Kidney (tissue), 14 donors: ENCODE measurements around the gene CEP131. TPM values are rescaled to one million over a fixed set of nuclear protein-coding genes. Genes with fewer than 3 reads are reported as not detected.

Experiments used
- DNase-seq, 5 donors: peaks; one replicate each; pipeline ENCODE4 v3.0.0-alpha.2; 2013 to 2020
- FAIRE-seq: peaks from 2 replicates; lab custom pipeline; 2012; peaks lifted over from hg19 to GRCh38; lab: Jason Lieb, UNC
- H3K27ac ChIP-seq, 2 donors: one replicate each; pipeline ENCODE4 v1.7.0; 2013; ENCODE audit warnings: low read depth in 2 of 2, low read length in 2 of 2, inconsistent platforms in 1 of 2
- H3K27me3 ChIP-seq: one replicate; pipeline ENCODE4 v1.7.1; 2013; ENCODE audit warnings: low read length, inconsistent platforms; ENCODE audit not compliant: control insufficient read depth, insufficient read depth
- H3K36me3 ChIP-seq, 3 donors: one replicate each; pipeline versions ENCODE4 v1.7.0 to v1.7.1; 2013; ENCODE audit warnings: low read length in 3 of 3, control low read depth in 1 of 3, inconsistent platforms in 1 of 3; ENCODE audit not compliant: insufficient read depth in 3 of 3, control insufficient read depth in 2 of 3
- H3K4me1 ChIP-seq, 3 donors: one replicate each; pipeline versions ENCODE4 v1.7.0 to v1.7.1; 2013; ENCODE audit warnings: low read length in 3 of 3, inconsistent platforms in 1 of 3, low read depth in 1 of 3; ENCODE audit not compliant: control insufficient read depth in 2 of 3, insufficient read depth in 2 of 3
- H3K4me3 ChIP-seq, 3 donors: one replicate each; pipeline versions ENCODE4 v1.7.0 to v1.8.1; 2013; ENCODE audit warnings: low read length in 3 of 3, control low read depth in 1 of 3, inconsistent platforms in 1 of 3
- H3K9ac ChIP-seq, 3 donors: one replicate each; pipeline versions ENCODE4 v1.7.0 to v1.7.1; 2013; ENCODE audit warnings: low read length in 3 of 3, control low read depth in 1 of 3, inconsistent platforms in 1 of 3
- H3K9me3 ChIP-seq, 3 donors: one replicate each; pipeline versions ENCODE4 v1.7.0 to v1.7.1; 2013; ENCODE audit warnings: low read length in 3 of 3, control low read depth in 1 of 3, inconsistent platforms in 1 of 3; ENCODE audit not compliant: control insufficient read depth in 2 of 3, insufficient read depth in 1 of 3
- CTCF ChIP-seq: IDR thresholded peaks from 3 replicates; pipeline ENCODE4 v1.5.1; 2012; ENCODE audit warnings: mild to moderate bottlenecking, moderate library complexity, borderline replicate concordance; ENCODE audit not compliant: insufficient read depth; ENCODE audit errors: extremely low read depth
- intact Hi-C: fragments of 100-400 bp; cut with DNase I; formaldehyde crosslinking; loops from one replicate; pipeline ENCODE4 v1.11.1; 2022
- polyA plus RNA-seq: library from polyadenylated mRNA; stranded (reverse); fragments of 350-450 nt; fragmentation: Illumina TruSeq; extraction: RNeasy Lipid Tissue Mini Kit (QIAGEN cat#74804); gene quantifications from one replicate; pipeline ENCODE4 v1.2.3, GENCODE V29; 2014; ENCODE audit warnings: low read depth, low replicate concordance; ENCODE audit not compliant: insufficient read depth
- total RNA-seq: library from RNA; stranded (reverse); fragmentation: NEBNext Ultra II Directional; extraction: Animal tissue kit (Norgen Biotek cat#: 25700); gene quantifications from one replicate; pipeline ENCODE4 v1.2.1, GENCODE V29; 2021
- donor health status: control.
- donor health status: control.
- donor health status: control.
- donor health status: control.
- donor health status: control.
- donor health status: DM: yes; HTN: yes; CAD: no.
- donor health status: Normal renal cell carcinoma (clear cell type).

CEP131 gene
- total and polyA plus RNA-seq, 2 donors from 2014 or later = 6.9 to 7.5 TPM

- Histone ChIP-seq H3K27me3 (no peaks in the 10 kb centered on the region), H3K27ac (no peak overlapping the region), H3K4me3 (peak overlapping the region; percentile 36 to 64 (median 43)), H3K9me3 (no peaks in the 10 kb centered on the region), H3K4me1 (peaks cover 0 to 14% (median 0%) of the 10 kb centered on the region in 3 donors), H3K36me3 (no peaks in the 10 kb centered on the region), H3K9ac (peak overlapping the region in 1 of 3 donors; percentile 46)
- DNase-seq (peak in 1 of 5 donors; percentile 81), FAIRE-seq (no peak)
- TF ChIP-seq CTCF = no peak
- intact Hi-C loops = no loop called here
Observed at GRCh38 chr17:81221842-81222619, 734 bp downstream of the CEP131 start.

- DNase-seq (no peak), FAIRE-seq (no peak)
- Histone ChIP-seq H3K9me3 (no peaks in the 10 kb centered on the region), H3K27ac (no peak overlapping the region), H3K9ac (peak overlapping the region in 1 of 3 donors; percentile 46), H3K27me3 (no peaks in the 10 kb centered on the region), H3K36me3 (no peaks in the 10 kb centered on the region), H3K4me3 (peak overlapping the region in 1 of 3 donors; percentile 64), H3K4me1 (peaks cover 0 to 14% (median 0%) of the 10 kb centered on the region in 3 donors)
- intact Hi-C loops = no loop called here
- TF ChIP-seq CTCF = no peak
Observed at GRCh38 chr17:81221371-81221841, 1.4 kb downstream of the CEP131 start.

GRCh38 chr17:81219476-81220180 is 3.1 kb downstream of the CEP131 start:
- intact Hi-C loops = loop anchor here (10.0 kb wide), 1 partner anchor 775 kb away; no protein-coding TSS in a partner anchor
- H3K9me3 ChIP-seq = no peaks in the 10 kb centered on the region
- H3K36me3 ChIP-seq = no peaks in the 10 kb centered on the region
- no peak overlapping the region for H3K4me3 ChIP-seq
- no peaks in the 10 kb centered on the region for H3K27me3 ChIP-seq
- H3K9ac ChIP-seq = no peak overlapping the region
- no peak for FAIRE-seq
- peaks cover 0 to 14% (median 0%) of the 10 kb centered on the region in 3 donors for H3K4me1 ChIP-seq
- no peak overlapping the region for H3K27ac ChIP-seq
- no peak for TF ChIP-seq CTCF
- DNase-seq = no peak
